Measurements from ENCODE around the gene FRS2.

The FRS2 gene

GRCh38 chr12:69497308-69498026 lies 27.3 kb downstream of the FRS2 start:
- in situ Hi-C loops (cut with HindIII; ENCODE audit: low sequenced_read_pairs) = no loop called here

- in situ Hi-C loops (cut with HindIII; ENCODE audit: low sequenced_read_pairs) = no loop called here
Observed at GRCh38 chr12:69500631-69501030, 30.4 kb downstream of the FRS2 start.

GRCh38 chr12:69501154-69501895 lies 31.1 kb downstream of the FRS2 start:
- in situ Hi-C loops (cut with HindIII; ENCODE audit: low sequenced_read_pairs) = no loop called here

- in situ Hi-C loops (cut with HindIII; ENCODE audit: low sequenced_read_pairs) = no loop called here
Observed at GRCh38 chr12:69502345-69503081, 32.3 kb downstream of the FRS2 start.

- in situ Hi-C loops (cut with HindIII; ENCODE audit: low sequenced_read_pairs) = no loop called here
Observed at GRCh38 chr12:69508091-69508490, 37.9 kb downstream of the FRS2 start.

GRCh38 chr12:69508621-69509020 lies 38.4 kb downstream of the FRS2 start:
- in situ Hi-C loops (cut with HindIII; ENCODE audit: low sequenced_read_pairs) = no loop called here

GRCh38 chr12:69509308-69509736 lies 39.1 kb downstream of the FRS2 start:
- in situ Hi-C loops (cut with HindIII; ENCODE audit: low sequenced_read_pairs) = no loop called here

GRCh38 chr12:69509904-69510827 lies 40.0 kb downstream of the FRS2 start:
- in situ Hi-C loops (cut with HindIII; ENCODE audit: low sequenced_read_pairs) = no loop called here

- in situ Hi-C loops (cut with HindIII; ENCODE audit: low sequenced_read_pairs) = no loop called here
Observed at GRCh38 chr12:69511016-69511415, 40.8 kb downstream of the FRS2 start.

GRCh38 chr12:69511469-69512267 lies 41.5 kb downstream of the FRS2 start:
- in situ Hi-C loops (cut with HindIII; ENCODE audit: low sequenced_read_pairs) = no loop called here

- in situ Hi-C loops (cut with HindIII; ENCODE audit: low sequenced_read_pairs) = no loop called here
Observed at GRCh38 chr12:69512820-69513219, 42.6 kb downstream of the FRS2 start.

GRCh38 chr12:69513297-69513696 lies 43.1 kb downstream of the FRS2 start:
- in situ Hi-C loops (cut with HindIII; ENCODE audit: low sequenced_read_pairs) = no loop called here

GRCh38 chr12:69514111-69514510 lies 43.9 kb downstream of the FRS2 start:
- in situ Hi-C loops (cut with HindIII; ENCODE audit: low sequenced_read_pairs) = no loop called here

GRCh38 chr12:69514845-69515244 lies 44.7 kb downstream of the FRS2 start:
- in situ Hi-C loops (cut with HindIII; ENCODE audit: low sequenced_read_pairs) = no loop called here

- in situ Hi-C loops (cut with HindIII; ENCODE audit: low sequenced_read_pairs) = no loop called here
Observed at GRCh38 chr12:69515394-69515930, 45.3 kb downstream of the FRS2 start.

GRCh38 chr12:69516950-69517349 lies 46.8 kb downstream of the FRS2 start:
- in situ Hi-C loops (cut with HindIII; ENCODE audit: low sequenced_read_pairs) = no loop called here

GRCh38 chr12:69517406-69517805 lies 47.2 kb downstream of the FRS2 start:
- in situ Hi-C loops (cut with HindIII; ENCODE audit: low sequenced_read_pairs) = no loop called here

- in situ Hi-C loops (cut with HindIII; ENCODE audit: low sequenced_read_pairs) = no loop called here
Observed at GRCh38 chr12:69519871-69520270, 49.7 kb downstream of the FRS2 start.

Measured in DLD1 (cell line).